ENCODE results near the gene SUMO2.
"Not testable (repeated sequence)": the region's sequence is repeated elsewhere in the genome, so short reads cannot be mapped to it uniquely, and the experiment has no call there.

SUMO2 gene

GRCh38 chr17:75142236-75142971, 40.4 kb downstream of the SUMO2 start:
- DNase-seq, result no peak

GRCh38 chr17:75138519-75138918, 44.2 kb downstream of the SUMO2 start:
- DNase-seq, result no peak

GRCh38 chr17:75137762-75138161, 45.0 kb downstream of the SUMO2 start:
- not testable (repeated sequence) for DNase-seq

GRCh38 chr17:75135946-75136345, 46.8 kb downstream of the SUMO2 start:
- no peak for DNase-seq

- DNase-seq, result no peak
These were observed 47.3 kb downstream of the SUMO2 start for GRCh38 chr17:75135452-75135851.

GRCh38 chr17:75133607-75134347, 49.0 kb downstream of the SUMO2 start:
- not testable (repeated sequence) for DNase-seq

- no peak for DNase-seq
These were observed 49.8 kb downstream of the SUMO2 start for GRCh38 chr17:75133001-75133400.

- DNase-seq, result not testable (repeated sequence)
These were observed 50.5 kb downstream of the SUMO2 start for GRCh38 chr17:75132018-75133000.

GRCh38 chr17:75131278-75132017, 51.3 kb downstream of the SUMO2 start, which contains the start of gene NT5C:
NT5C (minus strand) TSS chr17:75131742; CDS start chr17:75131707, 35 bp downstream.
- DNase-seq, result peak in 2 of 4 experiments; percentile 38 to 50

- DNase-seq, result peak in 1 of 4 experiments; percentile 36
These were observed 52.0 kb downstream of the SUMO2 start for GRCh38 chr17:75130632-75131277.

GRCh38 chr17:75130059-75130631, 52.6 kb downstream of the SUMO2 start:
- DNase-seq, result no peak

GRCh38 chr17:75129576-75129975, 53.2 kb downstream of the SUMO2 start:
- DNase-seq, result no peak

GRCh38 chr17:75128694-75129505, 53.9 kb downstream of the SUMO2 start:
- DNase-seq, result no peak

- DNase-seq, result not testable (repeated sequence)
These were observed 54.8 kb downstream of the SUMO2 start for GRCh38 chr17:75127936-75128335.

- DNase-seq, result no peak
These were observed 55.8 kb downstream of the SUMO2 start for GRCh38 chr17:75126954-75127353.

- DNase-seq, result no peak
These were observed 56.8 kb downstream of the SUMO2 start for GRCh38 chr17:75125984-75126383.

GRCh38 chr17:75124819-75125162, 58.0 kb downstream of the SUMO2 start:
- DNase-seq, result no peak

- peak in 1 of 4 experiments; percentile 33 for DNase-seq
These were observed 58.5 kb downstream of the SUMO2 start for GRCh38 chr17:75124041-75124818.

GRCh38 chr17:75118307-75118706, 64.5 kb downstream of the SUMO2 start:
- DNase-seq, result no peak

- no peak for DNase-seq
These were observed 66.0 kb downstream of the SUMO2 start for GRCh38 chr17:75116737-75117136.
